AG10803 (cell line): ENCODE measurements around the gene PTPRG.
"Not testable (repeated sequence)": the region's sequence is repeated elsewhere in the genome, so short reads cannot be mapped to it uniquely, and the experiment has no call there.

ENCODE experiments used
- DNase-seq: peaks from one replicate; pipeline ENCODE4 v3.0.0; 2010; ENCODE audit warnings: low read depth
- H3K4me3 ChIP-seq: 2 replicates; pipeline ENCODE4 v1.5.1; 2011; ENCODE audit warnings: mild to moderate bottlenecking, low read length, control low read depth
- CTCF ChIP-seq: conservative IDR thresholded peaks from 2 replicates; pipeline ENCODE4 v1.5.1; 2011; ENCODE audit warnings: mild to moderate bottlenecking, low read length, control low read depth, inconsistent platforms

The PTPRG gene

GRCh38 chr3:61809879-61810278 is 248.5 kb downstream of the PTPRG start:
- DNase-seq = no peak
- no peak overlapping the region for H3K4me3 ChIP-seq
- no peak for TF ChIP-seq CTCF

DNA sequence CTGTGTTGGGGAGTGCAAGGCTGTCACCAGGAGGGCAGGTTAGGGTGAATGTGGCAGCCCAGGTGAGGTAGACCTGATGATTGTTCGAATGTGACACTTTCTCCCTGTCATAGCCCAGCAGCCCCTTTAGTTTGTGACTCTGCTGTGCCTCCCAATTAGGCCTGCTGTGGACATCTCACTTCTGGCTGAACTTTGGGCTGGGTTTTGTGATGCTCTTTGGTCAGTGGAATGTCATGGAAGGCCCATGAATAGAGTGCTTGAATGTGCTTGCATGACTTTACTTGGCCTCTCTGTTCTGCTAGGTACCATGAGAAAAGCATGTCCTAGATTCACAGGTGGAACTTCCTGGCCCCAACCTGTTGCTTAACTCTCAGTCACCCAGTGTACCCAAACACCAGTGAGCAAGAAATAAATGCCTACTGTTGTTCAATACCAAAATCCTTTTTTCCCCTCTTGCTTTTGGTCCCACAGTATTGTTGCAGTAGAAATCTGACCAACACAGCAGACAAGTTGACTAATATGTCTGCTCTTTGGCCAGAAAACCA is 249.7 kb downstream of the PTPRG start:
- no peak for TF ChIP-seq CTCF
- no peak for DNase-seq
- H3K4me3 ChIP-seq = no peak overlapping the region

DNA sequence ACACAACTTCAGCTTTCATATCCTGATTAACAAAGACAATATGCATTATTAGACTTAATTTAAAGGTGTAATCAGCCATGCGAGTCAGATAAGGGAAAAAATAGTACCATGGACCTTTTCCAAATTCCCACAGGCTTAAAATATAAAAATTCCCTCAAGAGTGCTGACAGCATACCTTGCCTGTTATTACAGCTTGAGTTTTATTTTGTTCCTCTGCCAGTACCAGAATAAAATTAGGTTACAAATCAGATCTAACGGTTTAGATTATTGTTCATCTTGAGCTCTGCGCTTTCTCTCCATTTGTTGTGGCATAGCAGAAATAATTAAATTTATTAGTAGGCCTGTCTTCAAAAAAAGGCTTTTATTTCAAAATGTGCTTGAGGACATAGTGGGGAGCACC is 250.3 kb downstream of the PTPRG start:
- DNase-seq = no peak
- no peak for TF ChIP-seq CTCF
- H3K4me3 ChIP-seq = no peak overlapping the region

GRCh38 chr3:61812085-61812484 is 250.7 kb downstream of the PTPRG start:
- DNase-seq = no peak
- no peak for TF ChIP-seq CTCF
- H3K4me3 ChIP-seq = no peak overlapping the region

DNA sequence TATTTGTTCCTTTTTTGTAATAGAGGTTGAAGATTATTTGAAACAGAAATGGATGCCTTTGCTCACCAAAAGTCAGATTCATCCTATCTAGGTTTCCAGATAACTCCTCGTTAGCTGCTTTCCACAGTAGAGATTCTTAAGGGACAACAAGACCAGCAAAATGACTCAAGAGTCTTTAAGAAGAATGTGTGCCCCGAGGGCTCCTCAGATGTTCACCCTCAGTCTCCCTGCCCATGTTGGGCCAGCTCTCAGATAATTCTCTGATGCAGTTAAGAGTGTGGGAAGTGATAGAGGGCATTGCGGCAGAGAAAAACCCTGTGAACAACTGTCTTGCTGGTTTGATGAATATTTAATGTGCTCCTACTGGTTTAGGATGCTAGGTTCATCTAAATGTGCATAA is 251.1 kb downstream of the PTPRG start:
- no peak overlapping the region for H3K4me3 ChIP-seq
- no peak for DNase-seq
- no peak for TF ChIP-seq CTCF

- peak; percentile 64 for DNase-seq
- no peak for TF ChIP-seq CTCF
- no peak overlapping the region for H3K4me3 ChIP-seq
These were observed 252.3 kb downstream of the PTPRG start for GRCh38 chr3:61813636-61814035.

DNA sequence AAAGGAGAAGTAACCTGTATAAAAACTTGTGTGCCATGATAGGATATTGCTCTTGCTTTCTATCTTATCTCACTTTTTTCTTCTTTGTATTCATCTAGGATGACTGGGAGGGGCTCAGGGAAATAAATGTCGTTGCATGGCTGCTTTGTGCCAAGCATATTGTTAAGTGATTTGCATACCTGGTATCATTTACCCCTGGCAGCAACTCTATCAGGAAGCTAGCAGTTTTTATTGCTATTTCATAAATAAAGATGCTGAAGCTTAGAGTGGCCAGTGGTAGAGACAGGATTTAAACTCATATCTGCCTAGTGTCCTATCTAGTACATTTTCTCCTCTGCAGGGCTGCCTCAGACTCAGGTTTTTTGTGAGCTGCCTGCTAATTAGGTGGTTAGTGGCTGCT is 253.3 kb downstream of the PTPRG start:
- no peak for DNase-seq
- no peak overlapping the region for H3K4me3 ChIP-seq
- no peak for TF ChIP-seq CTCF

DNA sequence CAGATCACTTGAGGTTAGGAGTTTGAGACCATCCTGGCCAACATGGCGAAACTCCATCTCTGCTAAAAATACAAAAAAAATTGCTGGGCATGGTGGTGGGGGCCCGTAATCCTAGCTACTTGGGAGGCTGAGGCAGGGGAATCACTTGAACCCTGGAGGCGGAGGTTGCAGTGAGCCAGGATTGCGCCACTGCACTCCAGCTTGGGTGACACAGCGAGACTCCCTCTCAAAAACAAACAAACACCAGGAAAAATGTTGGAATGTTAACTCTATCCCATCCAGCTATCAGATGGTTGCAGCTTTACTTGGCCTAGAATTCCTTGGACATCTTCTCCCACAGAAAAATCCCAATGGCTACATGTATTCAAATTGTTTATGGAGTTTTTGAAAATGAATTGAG is 254.9 kb downstream of the PTPRG start:
- not testable (repeated sequence) for DNase-seq, H3K4me3 ChIP-seq
